ENCODE data around the gene PDE3B. TPM values are rescaled to one million over a fixed set of nuclear protein-coding genes. Genes with fewer than 3 reads are reported as not detected.
"Not testable (repeated sequence)": the region's sequence is repeated elsewhere in the genome, so short reads cannot be mapped to it uniquely, and the experiment has no call there.

Gene PDE3B
- total and polyA plus RNA-seq, 12 donors: 0.42 to 4.2 (median 1.9) TPM

GRCh38 chr11:14774721-14775120, 131.1 kb downstream of the PDE3B start:
- TF ChIP-seq POLR2A (IDR thresholded peaks at IDR 0.05): no peak
- TF ChIP-seq, protein P1, sequence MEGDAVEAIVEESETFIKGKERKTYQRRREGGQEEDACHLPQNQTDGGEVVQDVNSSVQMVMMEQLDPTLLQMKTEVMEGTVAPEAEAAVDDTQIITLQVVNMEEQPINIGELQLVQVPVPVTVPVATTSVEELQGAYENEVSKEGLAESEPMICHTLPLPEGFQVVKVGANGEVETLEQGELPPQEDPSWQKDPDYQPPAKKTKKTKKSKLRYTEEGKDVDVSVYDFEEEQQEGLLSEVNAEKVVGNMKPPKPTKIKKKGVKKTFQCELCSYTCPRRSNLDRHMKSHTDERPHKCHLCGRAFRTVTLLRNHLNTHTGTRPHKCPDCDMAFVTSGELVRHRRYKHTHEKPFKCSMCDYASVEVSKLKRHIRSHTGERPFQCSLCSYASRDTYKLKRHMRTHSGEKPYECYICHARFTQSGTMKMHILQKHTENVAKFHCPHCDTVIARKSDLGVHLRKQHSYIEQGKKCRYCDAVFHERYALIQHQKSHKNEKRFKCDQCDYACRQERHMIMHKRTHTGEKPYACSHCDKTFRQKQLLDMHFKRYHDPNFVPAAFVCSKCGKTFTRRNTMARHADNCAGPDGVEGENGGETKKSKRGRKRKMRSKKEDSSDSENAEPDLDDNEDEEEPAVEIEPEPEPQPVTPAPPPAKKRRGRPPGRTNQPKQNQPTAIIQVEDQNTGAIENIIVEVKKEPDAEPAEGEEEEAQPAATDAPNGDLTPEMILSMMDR (IDR thresholded peaks at IDR 0.05): no peak
- Histone ChIP-seq H3K36me3 (replicated peaks in 1 of 2) (no peaks in the 10 kb centered on the region), H3K9me3 (replicated peaks in 1 of 3) (no peaks in the 10 kb centered on the region), H3K4me3 (no peak overlapping the region), H3K4me1 (replicated peaks in 1 of 2) (no peaks in the 10 kb centered on the region), H3K27ac (no peak overlapping the region), H3K27me3 (no peaks in the 10 kb centered on the region)
- 78 to 89% (median 86%) methylated on average over 3 of the region's 3 CpGs for WGBS, 4 donors
- DNase-seq: no peak
- intact Hi-C loops (cut with DNase I): no loop called here

DNA sequence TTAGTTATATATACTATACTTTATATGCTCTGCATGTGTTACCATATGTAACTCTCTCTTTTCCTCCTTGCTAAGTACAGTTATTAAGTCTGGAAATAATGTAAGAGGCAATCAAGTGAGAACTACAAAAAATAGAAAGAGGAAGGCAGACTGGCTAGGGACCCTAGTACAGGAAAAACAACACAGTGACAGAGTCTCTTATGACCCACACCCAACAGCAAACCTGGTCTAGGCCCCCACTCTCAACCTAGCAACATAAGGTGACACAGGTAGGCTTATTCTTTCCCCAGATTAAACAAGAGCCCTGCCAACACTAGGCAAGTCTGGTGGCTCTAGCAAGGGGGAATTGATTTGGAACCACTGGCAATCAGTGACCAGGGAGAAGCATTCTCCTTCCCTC, 132.3 kb downstream of the PDE3B start:
- DNase-seq: no peak
- no peaks in the 10 kb centered on the region for H3K27me3 ChIP-seq
- H3K27ac ChIP-seq: no peak overlapping the region
- no peaks in the 10 kb centered on the region for H3K36me3 ChIP-seq (replicated peaks in 1 of 2)
- no peaks in the 10 kb centered on the region for H3K9me3 ChIP-seq (replicated peaks in 1 of 3)
- no peak overlapping the region for H3K4me3 ChIP-seq
- TF ChIP-seq, protein P1 (IDR thresholded peaks at IDR 0.05): no peak
- TF ChIP-seq POLR2A (IDR thresholded peaks at IDR 0.05): no peak
- intact Hi-C loops (cut with DNase I): no loop called here
- H3K4me1 ChIP-seq (replicated peaks in 1 of 2): no peaks in the 10 kb centered on the region

DNA sequence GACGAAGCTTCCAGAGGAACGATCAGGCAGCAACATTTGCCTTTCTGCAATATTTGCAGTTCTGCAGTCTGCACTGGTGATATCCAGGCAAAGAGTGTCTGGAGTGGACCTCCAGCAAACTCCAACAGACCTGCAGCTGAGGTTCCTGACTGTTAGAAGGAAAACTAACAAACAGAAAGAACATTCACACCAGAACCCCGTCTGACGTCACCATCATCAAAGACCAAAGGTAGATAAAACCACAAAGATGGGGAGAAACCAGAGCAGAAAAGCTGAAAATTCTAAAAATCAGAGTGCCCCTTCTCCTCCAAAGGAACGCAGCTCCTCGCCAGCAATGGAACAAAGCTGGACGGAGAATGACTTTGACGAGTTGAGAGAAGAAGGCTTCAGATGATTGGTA, 134.9 kb downstream of the PDE3B start:
- H3K4me1 ChIP-seq (replicated peaks in 1 of 2); H3K27me3 ChIP-seq; H3K36me3 ChIP-seq (replicated peaks in 1 of 2); H3K4me3 ChIP-seq; intact Hi-C loops (cut with DNase I); DNase-seq; H3K27ac ChIP-seq; H3K9me3 ChIP-seq (replicated peaks in 1 of 3): not testable (repeated sequence)
- 87 to 93% (median 89%) methylated on average over 8 of the region's 8 CpGs for WGBS, 4 donors

DNA sequence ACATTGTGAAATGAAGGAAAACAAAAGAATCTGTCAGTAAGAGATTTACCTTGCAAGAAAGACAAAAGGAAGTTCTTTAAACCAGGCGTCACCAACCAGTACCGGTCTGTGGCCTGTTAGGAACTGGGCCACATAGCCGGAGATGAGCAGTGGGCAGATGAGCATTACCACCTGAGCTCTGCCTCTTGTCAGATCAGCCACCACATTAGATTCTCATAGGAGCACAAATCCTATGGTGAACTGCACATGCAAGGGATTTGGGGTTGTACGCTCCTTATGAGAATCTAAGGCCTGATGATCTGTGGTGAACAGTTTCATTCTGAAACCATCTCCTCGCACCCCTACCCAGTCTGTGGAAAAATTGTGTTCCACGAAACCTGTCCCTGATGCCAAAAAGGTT, 140.2 kb downstream of the PDE3B start:
- intact Hi-C loops (cut with DNase I): no loop called here

DNA sequence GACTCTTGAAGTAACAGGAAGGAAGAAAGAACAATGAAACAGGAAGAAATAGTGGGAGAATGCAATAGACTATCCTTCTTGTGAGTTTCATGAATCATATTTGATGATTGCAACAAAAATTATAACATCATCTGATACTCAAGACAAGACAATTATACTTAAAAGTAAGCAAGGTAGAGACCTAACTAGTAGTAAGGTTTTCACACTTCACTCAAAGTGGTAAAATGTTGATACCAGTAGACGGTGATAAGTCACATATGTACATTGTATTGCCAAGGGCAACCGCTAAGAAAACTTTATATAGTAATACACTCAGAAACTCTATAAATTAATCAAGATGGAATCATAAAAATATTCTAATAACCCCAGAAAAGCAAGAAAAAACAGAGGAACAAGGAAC, 140.6 kb downstream of the PDE3B start:
- no peak for TF ChIP-seq POLR2A (IDR thresholded peaks at IDR 0.05)
- TF ChIP-seq, protein P1 (IDR thresholded peaks at IDR 0.05): no peak
- intact Hi-C loops (cut with DNase I): no loop called here
- Histone ChIP-seq H3K36me3 (replicated peaks in 1 of 2) (no peaks in the 10 kb centered on the region), H3K27me3 (no peaks in the 10 kb centered on the region), H3K4me3 (no peak overlapping the region), H3K27ac (no peak overlapping the region), H3K9me3 (replicated peaks in 1 of 3) (no peaks in the 10 kb centered on the region), H3K4me1 (replicated peaks in 1 of 2) (no peaks in the 10 kb centered on the region)
- no peak for DNase-seq
- 88 to 96% (median 92%) methylated on average over 2 of the region's 2 CpGs for WGBS, 4 donors

More for the DNA sequence above, 140.2 kb downstream of the PDE3B start:
- DNase-seq: no peak
- Histone ChIP-seq H3K27ac (no peak overlapping the region), H3K27me3 (no peaks in the 10 kb centered on the region), H3K4me3 (no peak overlapping the region), H3K36me3 (replicated peaks in 1 of 2) (no peaks in the 10 kb centered on the region), H3K4me1 (replicated peaks in 1 of 2) (no peaks in the 10 kb centered on the region), H3K9me3 (replicated peaks in 1 of 3) (no peaks in the 10 kb centered on the region)
- TF ChIP-seq, protein P1 (IDR thresholded peaks at IDR 0.05): no peak
- no peak for TF ChIP-seq POLR2A (IDR thresholded peaks at IDR 0.05)
- 80 to 94% (median 88%) methylated on average over 6 of the region's 6 CpGs for WGBS, 4 donors

Data from adrenal gland (tissue), 12 donors.